Body of pancreas (tissue), 4 donors: ENCODE measurements around the gene ARHGAP22.

Experiments used
- CTCF ChIP-seq, 7 experiments: fragments of 450-650 bp in 4 of 7; fragments of 200-600 bp in 3 of 7; sonication (generic) in 3 of 7; IDR thresholded peaks; one replicate each; pipeline ENCODE4 v1.5.1; 2016 to 2019; ENCODE audit warnings: antibody characterized with exemption in 7 of 7
- POLR2A ChIP-seq, 3 donors: fragments of 450-650 bp; IDR thresholded peaks; one replicate each; pipeline ENCODE4 v1.6.1; 2016; ENCODE audit warnings: antibody characterized with exemption in 3 of 3, mild to moderate bottlenecking in 2 of 3

GRCh38 chr10:48625826-48626134 is 20.9 kb upstream of the ARHGAP22 start:
- TF ChIP-seq CTCF (IDR thresholded peaks at IDR 0.05) = no peak
- TF ChIP-seq POLR2A (IDR thresholded peaks at IDR 0.05) = no peak
